Suppressor macrophage (primary cell): Measurements from ENCODE around the gene NFATC3.
"Not testable (repeated sequence)": the region's sequence is repeated elsewhere in the genome, so short reads cannot be mapped to it uniquely, and the experiment has no call there.

ENCODE experiments used
- DNase-seq, 4 experiments: peaks; one replicate each; pipeline ENCODE4 v3.0.0-alpha.2; 2020 to 2022

NFATC3 gene

DNA sequence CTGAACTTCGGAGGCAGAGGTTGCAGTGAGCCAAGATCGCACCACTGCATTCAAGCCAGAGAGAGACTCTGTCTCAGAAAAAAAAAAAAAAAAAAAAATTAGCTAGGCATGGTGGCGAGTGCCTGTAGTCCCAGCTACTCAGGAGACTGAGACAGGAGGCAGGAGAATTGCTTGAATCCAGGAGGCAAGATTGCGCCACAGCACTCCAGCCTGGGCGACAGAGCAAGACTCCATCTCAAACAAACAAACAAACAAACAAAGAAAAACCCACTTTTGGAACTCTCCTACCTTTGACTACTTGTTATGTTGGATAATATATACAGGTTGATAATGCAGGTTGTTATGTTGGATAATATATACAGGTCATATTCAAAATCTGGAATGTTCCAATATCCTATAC is 35.3 kb downstream of the NFATC3 start:
- not testable (repeated sequence) for DNase-seq

GRCh38 chr16:68126395-68126794 is 41.2 kb downstream of the NFATC3 start:
- no peak for DNase-seq

DNA sequence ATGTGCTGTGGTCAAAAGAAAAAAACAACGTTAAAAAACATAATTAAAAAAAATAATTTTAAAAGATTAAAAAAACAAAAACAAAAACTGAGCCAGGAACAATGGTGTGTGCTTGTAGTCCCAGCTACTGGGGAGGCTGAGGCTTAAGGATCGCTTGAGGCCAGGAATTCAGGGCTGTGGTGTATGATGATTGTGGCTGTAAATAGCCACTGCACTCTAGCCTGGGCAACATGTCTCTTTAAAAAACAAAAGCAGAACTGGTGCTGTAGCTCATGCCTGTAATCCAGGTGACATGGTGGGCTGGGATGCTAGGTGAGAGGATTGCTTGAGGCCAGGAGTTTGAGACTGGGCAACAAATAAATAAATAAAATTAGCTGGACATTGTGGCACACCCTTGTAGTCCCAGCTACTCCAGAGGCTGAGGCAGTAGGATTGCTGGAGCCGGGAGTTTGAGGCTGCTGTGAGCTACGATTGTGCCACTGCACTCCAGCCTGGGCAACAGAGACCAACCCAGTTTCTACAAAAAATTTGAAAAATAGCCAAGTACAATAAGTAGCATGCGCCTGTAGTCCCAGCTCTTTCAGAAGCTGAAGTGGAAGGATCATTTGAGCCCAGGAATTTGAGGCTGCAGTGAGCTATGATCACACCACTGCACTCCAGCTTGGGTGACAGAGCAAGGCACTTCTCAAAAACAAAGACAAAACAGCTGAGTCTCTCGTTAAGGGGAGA is 43.6 kb downstream of the NFATC3 start:
- no peak for DNase-seq

DNA sequence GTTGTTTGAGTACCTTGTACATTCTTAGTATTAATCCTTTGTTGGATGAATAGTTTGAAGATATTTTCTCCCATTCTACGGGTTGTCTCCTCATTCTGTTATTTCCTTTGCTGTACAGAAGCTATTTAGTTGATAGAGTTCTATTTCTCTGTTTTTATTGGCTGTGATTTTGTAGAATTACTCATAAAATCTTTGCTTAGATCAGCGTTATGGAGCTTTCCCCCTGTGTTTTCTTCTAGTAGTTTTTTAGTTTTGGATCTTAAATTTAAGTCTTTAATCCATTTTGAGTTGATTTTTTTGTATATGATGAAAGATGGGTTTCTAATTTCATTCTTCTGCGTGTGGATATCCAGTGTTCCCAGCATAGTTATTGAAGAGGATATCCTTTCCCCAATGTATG is 45.4 kb downstream of the NFATC3 start:
- no peak for DNase-seq

DNA sequence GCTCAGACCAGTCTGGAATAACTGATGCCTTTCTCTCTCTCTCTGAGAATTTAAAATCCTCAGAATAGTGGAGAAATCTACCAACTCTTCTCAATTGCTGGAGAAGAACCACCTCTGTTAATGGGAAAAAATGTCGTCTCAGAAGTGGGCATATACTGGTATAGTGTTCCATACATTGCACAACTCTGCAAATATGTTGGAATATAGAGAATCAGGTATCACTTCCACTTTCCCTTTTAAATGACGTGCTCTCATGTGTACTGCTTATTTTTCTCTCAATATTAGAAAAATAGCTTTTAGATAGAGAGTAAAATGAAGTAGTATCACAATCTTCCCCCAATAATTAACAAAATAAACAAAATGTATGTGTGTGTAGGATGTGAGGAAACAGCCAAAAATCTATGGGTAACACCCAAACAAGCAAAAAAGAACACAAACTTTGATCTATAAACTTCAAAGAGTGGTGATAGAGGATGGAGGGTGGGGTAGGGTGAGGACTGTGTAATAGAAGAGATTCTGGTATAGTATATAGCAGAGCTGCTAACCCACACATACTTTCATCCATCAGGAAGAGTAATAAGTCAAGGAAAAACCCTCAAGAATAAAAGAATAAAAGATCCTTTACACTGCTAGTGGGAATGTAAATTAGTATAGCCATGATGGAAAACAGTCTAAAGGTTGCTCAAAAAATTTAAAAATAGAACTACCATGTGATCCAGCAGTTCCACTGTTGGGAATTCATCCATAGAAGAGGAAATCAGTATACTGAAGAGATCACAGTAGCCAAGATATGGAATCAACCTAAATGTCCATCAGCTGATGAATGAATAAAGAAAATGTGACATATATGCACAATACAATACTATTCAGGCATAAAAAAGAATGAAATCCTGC is 46.9 kb downstream of the NFATC3 start:
- DNase-seq: peak in 2 of 4 experiments; percentile 28 to 43

DNA sequence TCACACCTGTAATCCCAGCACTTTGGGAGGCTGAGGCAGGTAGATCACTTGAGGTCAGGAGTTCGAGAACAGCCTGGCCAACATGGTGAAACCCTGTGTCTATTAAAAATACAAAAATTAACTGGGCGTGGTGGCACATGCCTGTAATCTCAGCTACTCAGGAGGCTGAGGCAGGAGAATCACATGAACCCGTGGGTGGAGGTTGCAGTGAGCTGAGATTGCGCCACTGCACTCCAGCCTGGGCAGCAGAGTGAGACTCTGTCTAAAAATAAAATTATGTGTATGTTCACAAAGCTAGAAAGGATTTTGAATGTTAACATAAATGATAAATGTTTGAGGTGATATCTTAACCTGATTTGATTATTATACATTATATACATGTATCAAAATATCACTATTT is 47.8 kb downstream of the NFATC3 start:
- peak; percentile 31 to 70 (median 66) for DNase-seq

DNA sequence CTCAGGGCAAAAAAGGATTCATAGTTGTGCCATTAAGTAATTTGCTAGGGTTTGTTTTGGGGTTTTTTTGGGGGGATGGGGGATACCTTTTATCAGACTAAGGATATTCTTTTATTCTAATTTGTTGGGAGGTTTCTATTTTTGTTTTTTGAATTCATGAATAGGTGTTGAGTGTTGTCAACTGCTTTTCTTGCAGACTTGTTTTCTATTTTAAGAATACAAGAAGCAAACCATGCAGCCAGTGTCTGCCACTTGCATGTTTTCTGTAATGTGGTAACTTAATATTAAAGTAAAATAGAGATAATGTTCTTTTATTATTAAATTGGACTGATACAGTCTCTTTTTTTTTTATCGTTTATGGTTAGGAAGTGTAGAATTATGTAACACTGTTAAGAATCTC is 49.5 kb downstream of the NFATC3 start:
- DNase-seq: no peak

- DNase-seq: no peak
Observed at GRCh38 chr16:68136515-68136914, 51.3 kb downstream of the NFATC3 start.

DNA sequence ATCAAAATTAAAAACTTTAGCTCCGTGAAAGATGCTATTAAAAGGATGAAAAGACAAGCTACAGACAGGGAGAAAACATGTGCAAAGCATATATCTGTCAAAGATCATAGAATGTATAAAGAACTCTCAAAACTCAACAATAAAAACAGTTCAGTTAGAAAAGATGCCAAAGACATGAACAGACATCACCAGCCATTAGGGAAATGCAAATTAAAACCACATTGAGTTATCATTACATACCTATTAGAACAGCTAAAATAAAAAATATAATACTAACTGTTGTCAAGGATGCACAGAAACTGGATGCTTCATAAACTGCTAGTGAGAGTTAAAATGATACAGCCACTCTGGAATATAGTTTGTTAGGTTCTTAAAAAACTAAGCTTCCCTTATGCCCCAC is 58.8 kb downstream of the NFATC3 start:
- no peak for DNase-seq

- no peak for DNase-seq
Observed at GRCh38 chr16:68146585-68146984, 61.4 kb downstream of the NFATC3 start.

- DNase-seq: no peak
Observed at GRCh38 chr16:68147444-68147843, 62.3 kb downstream of the NFATC3 start.

DNA sequence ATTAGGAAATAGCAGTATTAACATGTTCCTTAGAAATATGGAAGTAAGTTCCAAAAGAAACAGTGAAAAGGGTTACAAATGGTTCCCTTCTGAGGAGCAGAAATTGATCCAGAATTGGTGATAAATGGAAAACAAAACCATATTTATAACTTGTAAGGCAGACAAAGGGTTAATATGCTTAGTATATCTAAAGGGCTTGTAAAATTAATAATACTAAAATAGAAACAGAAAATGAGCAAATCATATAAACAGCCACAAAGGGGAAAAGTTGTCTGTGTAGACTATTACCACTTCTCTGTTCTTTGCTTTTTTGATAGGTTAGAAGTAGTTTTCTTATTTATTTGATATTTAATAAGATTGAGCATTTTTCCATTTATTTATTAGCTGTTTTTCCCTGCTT is 64.4 kb downstream of the NFATC3 start:
- DNase-seq: no peak

DNA sequence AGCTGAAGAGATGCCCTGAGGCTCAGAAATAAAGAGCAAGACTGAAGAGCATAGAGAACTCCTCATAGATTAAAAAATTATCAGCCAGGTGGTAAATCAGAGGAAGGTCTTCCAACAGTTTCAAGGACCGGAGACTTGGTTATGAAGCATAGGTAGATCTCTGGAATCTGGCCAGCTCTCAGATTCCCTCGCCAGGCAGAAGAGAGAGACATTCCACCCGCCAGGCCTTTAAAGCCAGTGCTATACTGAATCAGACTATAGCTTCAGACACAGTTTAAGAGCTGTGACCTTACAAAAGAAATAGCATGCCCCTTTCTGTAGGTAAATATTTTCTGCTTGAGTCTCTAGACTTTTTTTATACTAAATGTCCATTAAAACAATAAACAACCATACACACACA is 70.3 kb downstream of the NFATC3 start:
- DNase-seq: no peak

GRCh38 chr16:68162413-68162812 is 77.2 kb downstream of the NFATC3 start:
- DNase-seq: no peak

DNA sequence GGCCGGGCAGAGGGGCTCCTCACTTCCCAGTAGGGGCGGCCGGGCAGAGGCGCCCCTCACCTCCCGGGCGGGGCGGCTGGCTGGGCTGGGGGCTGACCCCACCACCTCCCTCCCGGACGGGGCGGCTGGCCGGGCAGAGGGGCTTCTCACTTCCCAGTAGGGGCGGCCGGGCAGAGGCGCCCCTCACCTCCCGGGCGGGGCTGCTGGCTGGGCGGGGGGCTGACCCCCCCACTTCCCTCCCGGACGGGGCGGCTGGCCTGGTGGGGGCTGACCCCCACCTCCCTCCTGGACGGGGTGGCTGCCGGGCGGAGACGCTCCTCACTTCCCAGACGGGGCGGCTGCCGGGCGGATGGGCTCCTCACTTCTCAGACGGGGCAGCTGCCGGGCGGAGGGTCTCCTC is 78.1 kb downstream of the NFATC3 start:
- DNase-seq: not testable (repeated sequence)

GRCh38 chr16:68166264-68166663 is 81.1 kb downstream of the NFATC3 start:
- DNase-seq: peak in 2 of 4 experiments; percentile 5 to 7

- no peak for DNase-seq
Observed at GRCh38 chr16:68179196-68179795, 94.1 kb downstream of the NFATC3 start.

DNA sequence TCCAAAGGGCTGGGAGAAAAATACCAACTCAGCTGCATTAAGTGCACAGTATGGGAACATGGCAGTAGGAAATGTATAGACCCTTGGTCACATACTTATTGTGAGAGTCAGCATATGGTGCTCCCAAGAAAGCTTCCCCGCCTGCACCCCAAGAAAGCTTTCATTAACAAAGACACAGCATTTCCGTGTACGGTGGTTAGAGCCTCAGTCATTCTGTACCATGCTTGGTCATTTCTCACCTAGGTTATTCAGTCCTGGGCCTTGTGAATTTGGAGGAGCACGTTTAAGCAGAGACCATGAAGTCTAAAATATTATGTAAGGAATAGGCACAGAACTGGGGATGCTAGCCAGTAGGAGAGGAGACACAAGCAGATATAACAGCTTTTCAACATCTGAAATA is 94.7 kb downstream of the NFATC3 start:
- DNase-seq: no peak

DNA sequence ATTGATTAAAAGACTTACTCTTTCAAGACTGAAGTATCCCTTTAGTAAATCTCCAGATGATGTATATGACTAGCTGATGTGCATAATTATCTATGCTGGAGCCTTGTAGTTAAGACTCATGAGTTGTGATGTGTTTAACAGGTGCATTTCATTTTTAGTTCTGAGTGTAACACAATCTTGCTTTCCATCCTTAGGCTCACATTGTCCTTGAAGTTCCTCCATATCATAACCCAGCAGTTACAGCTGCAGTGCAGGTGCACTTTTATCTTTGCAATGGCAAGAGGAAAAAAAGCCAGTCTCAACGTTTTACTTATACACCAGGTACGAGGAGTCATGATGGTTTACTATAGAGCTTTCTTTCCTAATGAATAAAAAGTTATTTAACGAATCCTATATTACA is 97.9 kb downstream of the NFATC3 start:
- DNase-seq: no peak

GRCh38 chr16:68186877-68187276 is 101.7 kb downstream of the NFATC3 start:
- no peak for DNase-seq

DNA sequence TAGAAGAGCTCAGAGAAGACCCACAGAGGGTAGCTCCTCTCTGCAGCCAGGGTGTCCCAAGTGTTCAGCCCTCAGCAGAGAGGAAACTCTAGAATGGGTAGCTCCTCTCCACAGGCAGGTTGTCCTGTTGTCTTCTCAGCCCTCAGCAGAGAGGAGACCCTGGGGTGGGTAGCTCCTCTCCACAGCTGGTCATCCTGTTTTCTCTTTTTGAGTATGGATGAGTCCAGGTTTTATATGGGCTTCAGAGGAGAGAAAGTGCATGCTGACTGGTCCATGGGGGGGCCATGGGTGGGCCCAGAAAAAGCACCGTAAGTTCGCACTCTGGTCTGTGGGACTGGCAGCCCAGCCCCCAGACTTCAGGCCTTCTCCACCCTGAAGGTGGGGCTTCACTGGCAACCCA is 102.3 kb downstream of the NFATC3 start:
- DNase-seq: no peak

GRCh38 chr16:68188170-68188569 is 103.0 kb downstream of the NFATC3 start:
- DNase-seq: no peak

DNA sequence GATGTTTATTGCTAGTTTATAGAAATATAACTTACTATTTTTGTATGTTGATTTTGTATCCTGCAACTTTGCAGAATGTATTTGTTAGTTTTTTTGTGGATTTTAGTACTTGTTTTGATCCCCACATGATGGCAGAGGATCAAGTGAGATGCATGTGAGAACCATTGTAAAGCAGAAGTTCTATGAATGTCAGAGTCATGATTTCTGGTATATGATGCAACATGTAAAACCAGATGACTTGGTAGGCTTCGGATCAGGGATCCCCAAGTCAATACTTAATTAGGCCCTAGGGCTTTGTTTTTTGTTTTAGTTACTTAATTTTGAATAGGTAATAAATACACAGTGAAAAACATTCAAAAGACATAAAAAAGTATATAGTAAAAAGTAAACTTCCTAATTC is 104.9 kb downstream of the NFATC3 start:
- peak; percentile 58 to 90 (median 76) for DNase-seq
